Measurements from ENCODE around the gene ZNF536. TPM values are rescaled to one million over a fixed set of nuclear protein-coding genes. Genes with fewer than 3 reads are reported as not detected.

The ZNF536 gene
- total RNA-seq, 1 experiment from 2014 or later = 0.05 TPM

GRCh38 chr19:30593356-30593755, 221.2 kb downstream of the ZNF536 start:
- intact Hi-C loops (cut with micrococcal nuclease; ENCODE audit: unreplicated experiment) (no loop called here), in situ Hi-C loops (cut with HindIII; ENCODE audit: low pct_unique_long_range_greater_than_20kb, low sequenced_read_pairs) (no loop called here)
- DNase-seq (ENCODE audit: low read depth, low spot score) (no peak), ATAC-seq (no peak)
- no TSS peak for BruUV-seq (replicated peaks)
- H3K4me3 ChIP-seq (ENCODE audit: low read depth in 2 of 2, low read length in 2 of 2) = no peak overlapping the region
- no peaks in the 10 kb centered on the region for H3K4me1 ChIP-seq (ENCODE audit: control insufficient read depth, insufficient read depth, low read length)
- TF ChIP-seq REST (IDR thresholded peaks at IDR 0.05; ENCODE audit: insufficient read depth in 1 of 2, low read depth in 2 of 2, low read length in 1 of 2) (no peak), TCF7L2 (IDR thresholded peaks at IDR 0.05; ENCODE audit: low read depth, low read length) (no peak), CTCF (IDR thresholded peaks at IDR 0.05) (no peak), POLR2AphosphoS5 (IDR thresholded peaks at IDR 0.05; ENCODE audit: low read depth, low read length) (no peak), SIN3A (IDR thresholded peaks at IDR 0.05; ENCODE audit: borderline replicate concordance, insufficient read depth, low read depth, low read length) (no peak)
- POLR2A ChIA-PET = no interaction called here
- no peak overlapping the region for H3K27ac ChIP-seq (ENCODE audit: low read length)
- no peaks in the 10 kb centered on the region for H3K36me3 ChIP-seq (ENCODE audit: control insufficient read depth, insufficient read depth, low read length)
- H3K9me3 ChIP-seq (ENCODE audit: control insufficient read depth, insufficient read depth, low read depth, low read length) = no peaks in the 10 kb centered on the region
- CTCF ChIA-PET = no interaction called here
- peaks cover 11% of the 10 kb centered on the region for H3K27me3 ChIP-seq (ENCODE audit: control insufficient read depth, insufficient read depth, low read length)

GRCh38 chr19:30593975-30594745, 222.0 kb downstream of the ZNF536 start:
- TF ChIP-seq POLR2AphosphoS5 (IDR thresholded peaks at IDR 0.05; ENCODE audit: low read depth, low read length) = no peak
- no peak for TF ChIP-seq SIN3A (IDR thresholded peaks at IDR 0.05; ENCODE audit: borderline replicate concordance, insufficient read depth, low read depth, low read length)
- no peak for TF ChIP-seq REST (IDR thresholded peaks at IDR 0.05; ENCODE audit: insufficient read depth in 1 of 2, low read depth in 2 of 2, low read length in 1 of 2)
- TF ChIP-seq TCF7L2 (IDR thresholded peaks at IDR 0.05; ENCODE audit: low read depth, low read length) = no peak
- no peak for TF ChIP-seq CTCF (IDR thresholded peaks at IDR 0.05)
- in situ Hi-C loops (cut with HindIII; ENCODE audit: low pct_unique_long_range_greater_than_20kb, low sequenced_read_pairs) (no loop called here), intact Hi-C loops (cut with micrococcal nuclease; ENCODE audit: unreplicated experiment) (no loop called here)
- no peak for ATAC-seq
- Histone ChIP-seq H3K27ac (ENCODE audit: low read length) (no peak overlapping the region), H3K4me1 (ENCODE audit: control insufficient read depth, insufficient read depth, low read length) (no peaks in the 10 kb centered on the region), H3K27me3 (ENCODE audit: control insufficient read depth, insufficient read depth, low read length) (peaks cover 11% of the 10 kb centered on the region), H3K9me3 (ENCODE audit: control insufficient read depth, insufficient read depth, low read depth, low read length) (no peaks in the 10 kb centered on the region), H3K36me3 (ENCODE audit: control insufficient read depth, insufficient read depth, low read length) (no peaks in the 10 kb centered on the region), H3K4me3 (ENCODE audit: low read depth in 2 of 2, low read length in 2 of 2) (no peak overlapping the region)
- DNase-seq (ENCODE audit: low read depth, low spot score) = no peak
- POLR2A ChIA-PET = no interaction called here
- no TSS peak for BruUV-seq (replicated peaks)
- CTCF ChIA-PET = no interaction called here
